Cardiac muscle cell (in vitro differentiated cells and primary cell): ENCODE measurements around the gene KDM2A. TPM values are rescaled to one million over a fixed set of nuclear protein-coding genes. Genes with fewer than 3 reads are reported as not detected.

Experiments used
- DNase-seq, 2 donors: peaks; one replicate each; pipeline versions ENCODE4 v3.0.0 to v3.0.0-alpha.2; 2010 to 2017; ENCODE audit warnings: low read depth in 1 of 2, low spot score in 1 of 2
- H3K27ac ChIP-seq: fragments of 200-600 bp; sonication (generic); 2 replicates; pipeline ENCODE4 v1.5.1; 2016
- H3K27me3 ChIP-seq: fragments of 200-600 bp; sonication (generic); 2 replicates; pipeline ENCODE4 v1.6.0; 2016; ENCODE audit warnings: control low read depth
- H3K36me3 ChIP-seq: fragments of 200-600 bp; sonication (generic); 2 replicates; pipeline ENCODE4 v1.5.1; 2016; ENCODE audit warnings: control low read depth
- H3K4me1 ChIP-seq: fragments of 200-600 bp; sonication (generic); 2 replicates; pipeline ENCODE4 v1.8.1; 2017; ENCODE audit warnings: low read depth, mild to moderate bottlenecking, mixed run types
- H3K4me3 ChIP-seq: fragments of 200-600 bp; sonication (generic); 2 replicates; pipeline ENCODE4 v1.5.1; 2016; ENCODE audit warnings: mild to moderate bottlenecking
- H3K9me3 ChIP-seq: fragments of 200-600 bp; sonication (generic); 2 replicates; pipeline ENCODE4 v1.5.1; 2017; ENCODE audit warnings: low read depth, mild to moderate bottlenecking, control low read depth
- CTCF ChIP-seq: IDR thresholded peaks from 2 replicates; pipeline ENCODE4 v1.5.1; 2012; ENCODE audit warnings: low read depth, mild to moderate bottlenecking, low read length
- polyA plus RNA-seq: library from polyadenylated mRNA; unstranded; fragments of >200 nt; fragmentation: Nextera tagmentation; extraction: Ambion mirVana; gene quantifications from 2 replicates; pipeline ENCODE4 v1.2.1, GENCODE V29; 2016
- total RNA-seq: library from RNA; depleted of rRNA; stranded (reverse); fragments of >200 nt; gene quantifications from 2 replicates; pipeline ENCODE4 v1.2.3, GENCODE V29; 2016

Gene KDM2A
- 28.2 and 37.8 TPM in 2 replicates for total RNA-seq
- polyA plus RNA-seq: 17.6 and 21.0 TPM in 2 replicates

GRCh38 chr11:67118801-67119584, at the start of gene KDM2A:
Gene KDM2A, plus strand, starts transcription at chr11:67119263. Its CDS starts 2,054 bp downstream, at chr11:67121317.
- H3K4me3 ChIP-seq: peak within 1 kb of the TSS; percentile 97
- DNase-seq: peak; percentile 100
- no peaks in the 10 kb centered on the region for H3K36me3 ChIP-seq
- H3K4me1 ChIP-seq: peaks cover 31% of the 10 kb centered on the region
- peak within 1 kb of the TSS; percentile 99 for H3K27ac ChIP-seq
- TF ChIP-seq CTCF: no peak
- H3K27me3 ChIP-seq: no peaks in the 10 kb centered on the region
- no peaks in the 10 kb centered on the region for H3K9me3 ChIP-seq

- Histone ChIP-seq H3K27ac (no peak overlapping the region), H3K36me3 (no peaks in the 10 kb centered on the region), H3K4me3 (no peak overlapping the region), H3K27me3 (no peaks in the 10 kb centered on the region), H3K9me3 (no peaks in the 10 kb centered on the region), H3K4me1 (no peaks in the 10 kb centered on the region)
- peak; percentile 94 for TF ChIP-seq CTCF
- DNase-seq: peak; percentile 71 to 81
These were observed 47.4 kb upstream of the KDM2A start for GRCh38 chr11:67071420-67072284.

GRCh38 chr11:67072295-67072694, 46.8 kb upstream of the KDM2A start:
- Histone ChIP-seq H3K27me3 (no peaks in the 10 kb centered on the region), H3K9me3 (no peaks in the 10 kb centered on the region), H3K36me3 (no peaks in the 10 kb centered on the region), H3K27ac (no peak overlapping the region), H3K4me3 (no peak overlapping the region), H3K4me1 (no peaks in the 10 kb centered on the region)
- no peak for DNase-seq
- no peak for TF ChIP-seq CTCF

- Histone ChIP-seq H3K27ac (no peak overlapping the region), H3K36me3 (no peaks in the 10 kb centered on the region), H3K4me1 (no peaks in the 10 kb centered on the region), H3K9me3 (no peaks in the 10 kb centered on the region), H3K27me3 (no peaks in the 10 kb centered on the region), H3K4me3 (no peak overlapping the region)
- no peak for TF ChIP-seq CTCF
- no peak for DNase-seq
These were observed 45.2 kb upstream of the KDM2A start for GRCh38 chr11:67073908-67074307.

GRCh38 chr11:67076202-67076601, 42.9 kb upstream of the KDM2A start:
- TF ChIP-seq CTCF: no peak
- no peaks in the 10 kb centered on the region for H3K9me3 ChIP-seq

More at GRCh38 chr11:67076202-67076601, 42.9 kb upstream of the KDM2A start:
- no peak for DNase-seq
- H3K4me1 ChIP-seq: no peaks in the 10 kb centered on the region
- no peak overlapping the region for H3K4me3 ChIP-seq
- no peaks in the 10 kb centered on the region for H3K27me3 ChIP-seq
- no peak overlapping the region for H3K27ac ChIP-seq
- H3K36me3 ChIP-seq: no peaks in the 10 kb centered on the region
